ENCODE data around the gene UBE2I.

The UBE2I gene

GRCh38 chr16:1275791-1276579 is 33.5 kb upstream of the UBE2I start:
- no peak for TF ChIP-seq CTCF (IDR thresholded peaks at IDR 0.05)

DNA sequence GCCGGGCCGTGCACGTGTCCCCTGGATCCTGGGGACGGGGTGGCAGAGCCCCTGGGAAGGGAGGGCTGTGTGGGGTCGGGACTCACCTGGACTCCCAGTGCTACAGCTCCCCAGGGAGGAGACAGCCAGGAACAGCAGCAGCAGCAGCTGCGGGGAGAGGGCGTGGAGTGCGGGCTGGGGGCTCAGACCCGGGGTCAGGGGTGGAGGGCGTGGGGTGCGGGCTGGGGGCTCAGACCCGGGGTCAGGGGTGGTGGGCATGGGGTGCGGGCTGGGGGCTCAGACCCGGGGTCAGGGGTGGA is 32.9 kb upstream of the UBE2I start:
- no peak for TF ChIP-seq CTCF (IDR thresholded peaks at IDR 0.05)

DNA sequence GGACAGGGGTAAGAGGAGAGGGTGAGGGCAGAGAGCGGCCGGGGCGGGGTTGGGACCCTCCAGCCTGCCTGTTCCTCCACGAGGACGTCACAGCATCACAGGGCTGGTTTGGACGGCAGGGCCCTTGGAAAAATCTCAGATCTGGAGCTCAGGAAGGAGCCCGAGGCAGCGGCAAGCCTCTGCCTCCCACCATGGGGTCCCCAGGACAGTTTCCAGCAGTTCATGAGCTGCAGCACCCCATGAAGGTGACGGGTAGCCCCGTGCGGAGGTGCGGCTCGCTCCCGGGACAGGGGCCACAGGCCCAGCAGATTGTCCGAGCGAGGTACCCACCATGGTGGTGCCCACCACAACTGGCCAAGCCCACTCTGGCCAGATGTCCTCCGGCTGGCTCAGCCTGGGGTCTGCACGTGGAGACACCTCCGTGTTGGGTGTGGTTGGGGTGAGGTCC is 32.3 kb upstream of the UBE2I start:
- TF ChIP-seq CTCF (IDR thresholded peaks at IDR 0.05) = no peak

DNA sequence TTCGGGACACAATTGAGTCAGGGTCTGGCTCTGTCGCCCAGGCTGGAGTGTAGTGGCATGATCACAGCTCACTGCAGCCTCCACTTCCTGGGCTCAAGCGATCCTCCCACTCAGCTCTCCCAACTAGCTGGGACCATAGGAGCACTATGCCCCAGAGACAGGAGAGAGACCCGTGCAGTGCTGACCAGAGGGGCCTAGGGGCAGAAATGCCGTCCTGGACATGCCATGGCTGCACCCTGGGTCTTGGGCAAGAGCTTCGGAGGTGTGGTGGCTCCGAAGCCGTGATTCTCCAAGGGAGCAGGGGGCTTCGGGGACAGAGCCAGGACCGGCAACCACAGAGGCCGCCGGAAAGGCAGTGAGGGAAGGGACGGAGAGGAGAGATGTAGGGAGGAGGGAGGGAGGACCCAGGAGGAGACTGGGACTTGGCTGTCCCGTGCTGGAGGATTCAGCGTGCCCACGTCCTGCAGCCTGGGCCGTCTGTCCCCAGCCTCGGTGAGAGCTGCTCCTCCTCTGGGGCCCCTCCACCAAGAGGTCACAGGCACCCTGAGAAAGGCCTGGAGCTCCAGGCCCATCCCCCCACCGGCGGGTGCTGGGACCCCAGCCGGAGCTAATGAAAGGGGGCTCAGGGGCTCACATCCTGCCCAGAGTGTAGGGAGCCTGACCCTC is 31.7 kb upstream of the UBE2I start:
- no peak for TF ChIP-seq CTCF (IDR thresholded peaks at IDR 0.05)

DNA sequence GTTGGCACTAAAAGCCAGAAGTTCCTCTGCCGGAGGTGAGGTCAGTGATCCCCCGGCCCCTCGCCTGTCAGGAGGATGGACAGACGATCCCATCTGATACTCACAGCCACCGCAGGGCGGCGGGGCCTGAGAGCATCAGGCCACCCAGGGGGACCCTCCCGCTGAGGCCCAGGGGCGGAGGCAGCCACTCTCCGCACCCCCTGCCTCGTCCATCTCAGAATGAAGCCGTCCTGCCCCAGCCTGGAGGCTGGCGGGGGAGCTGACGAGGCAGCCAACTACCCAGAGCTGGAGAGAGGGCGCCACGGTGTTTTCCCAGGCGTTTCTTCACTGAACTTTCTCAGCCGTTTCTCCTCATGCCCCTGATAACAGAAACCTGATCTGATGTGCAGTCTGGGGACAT is 31.0 kb upstream of the UBE2I start:
- no peak for TF ChIP-seq CTCF (IDR thresholded peaks at IDR 0.05)

GRCh38 chr16:1279081-1279944 is 30.1 kb upstream of the UBE2I start:
- TF ChIP-seq CTCF (IDR thresholded peaks at IDR 0.05) = no peak

GRCh38 chr16:1279945-1280589 is 29.4 kb upstream of the UBE2I start:
- TF ChIP-seq CTCF (IDR thresholded peaks at IDR 0.05) = no peak
